HT1080 (cell line): ENCODE data around the gene SDK1. TPM values are rescaled to one million over a fixed set of nuclear protein-coding genes. Genes with fewer than 3 reads are reported as not detected.
"Not testable (repeated sequence)": the region's sequence is repeated elsewhere in the genome, so short reads cannot be mapped to it uniquely, and the experiment has no call there.

Experiments
- DNase-seq: peaks from one replicate; pipeline ENCODE4 v3.0.0-alpha.2; 2015; ENCODE audit warnings: low read depth
- total RNA-seq: library from RNA; depleted of rRNA; stranded (reverse); fragments of >200 nt; shearing (Covaris generic); gene quantifications from 2 replicates; pipeline ENCODE4 v1.2.3, GENCODE V29; 2014

SDK1 gene
- total RNA-seq, 1 experiment from 2014 or later, result 1.2 TPM

- not testable (repeated sequence) for DNase-seq
These were observed 793.1 kb downstream of the SDK1 start for GRCh38 chr7:4094158-4094557.

GRCh38 chr7:4097001-4097609, 796.1 kb downstream of the SDK1 start:
- no peak for DNase-seq

DNA sequence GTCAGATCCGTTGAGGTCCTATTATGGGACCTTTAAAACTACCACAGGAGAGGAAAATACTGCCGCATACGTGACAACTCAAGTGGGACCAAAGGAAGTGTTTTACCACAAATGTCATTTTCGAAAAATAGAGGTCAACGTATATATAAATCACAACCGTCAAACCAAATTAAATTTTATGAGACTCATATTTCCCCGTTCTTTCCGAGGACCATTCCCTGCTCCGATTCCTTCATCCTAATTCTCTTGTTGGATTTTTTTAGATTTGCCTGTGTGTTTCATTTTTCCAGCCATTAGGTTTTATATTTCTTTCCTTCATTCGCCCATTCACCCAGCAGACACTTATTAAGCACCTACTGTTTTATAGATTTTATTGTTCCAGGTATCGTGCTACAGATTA, 797.1 kb downstream of the SDK1 start:
- no peak for DNase-seq

- DNase-seq, result no peak
These were observed 798.6 kb downstream of the SDK1 start for GRCh38 chr7:4099651-4100050.

GRCh38 chr7:4100148-4100547, 799.1 kb downstream of the SDK1 start:
- DNase-seq, result no peak

- no peak for DNase-seq
These were observed 799.6 kb downstream of the SDK1 start for GRCh38 chr7:4100691-4101090.

- DNase-seq, result peak; percentile 18
These were observed 801.3 kb downstream of the SDK1 start for GRCh38 chr7:4102231-4102841.

DNA sequence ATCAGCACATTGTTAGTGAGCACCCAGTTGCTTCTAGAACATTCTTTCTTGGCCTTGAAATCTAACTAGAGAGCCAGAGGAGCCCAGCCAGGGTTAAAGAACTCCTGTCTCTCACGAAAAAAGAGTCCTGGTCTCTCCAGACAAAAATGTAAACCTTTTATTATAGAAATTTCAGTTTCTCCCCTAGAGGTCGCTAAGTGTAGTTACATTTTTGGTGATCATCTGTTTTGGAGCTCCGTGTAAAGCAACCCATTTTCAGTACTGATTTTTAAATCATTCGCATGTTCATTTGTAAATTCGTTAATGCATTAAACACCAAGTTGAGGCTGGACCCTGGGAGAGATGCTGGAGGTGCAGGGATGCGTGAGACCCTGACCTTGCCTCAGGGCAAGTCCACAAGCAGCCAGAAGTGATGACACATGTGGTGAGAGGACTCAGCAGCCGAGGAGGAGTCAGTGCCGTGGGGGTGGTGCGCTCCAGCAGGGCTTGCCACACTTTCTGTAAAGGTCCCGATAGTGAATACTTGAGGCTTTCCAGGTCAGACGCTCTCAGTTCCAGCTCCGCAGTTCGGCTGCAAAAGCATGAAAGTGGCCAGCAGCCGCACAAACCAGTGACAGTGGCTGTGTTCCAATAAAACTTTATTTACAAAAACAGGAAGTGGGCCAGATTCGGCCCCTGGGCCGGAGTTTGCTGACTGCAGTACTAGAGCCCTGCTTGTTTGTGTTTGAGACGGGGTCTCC, 802.5 kb downstream of the SDK1 start:
- DNase-seq, result peak; percentile 81

DNA sequence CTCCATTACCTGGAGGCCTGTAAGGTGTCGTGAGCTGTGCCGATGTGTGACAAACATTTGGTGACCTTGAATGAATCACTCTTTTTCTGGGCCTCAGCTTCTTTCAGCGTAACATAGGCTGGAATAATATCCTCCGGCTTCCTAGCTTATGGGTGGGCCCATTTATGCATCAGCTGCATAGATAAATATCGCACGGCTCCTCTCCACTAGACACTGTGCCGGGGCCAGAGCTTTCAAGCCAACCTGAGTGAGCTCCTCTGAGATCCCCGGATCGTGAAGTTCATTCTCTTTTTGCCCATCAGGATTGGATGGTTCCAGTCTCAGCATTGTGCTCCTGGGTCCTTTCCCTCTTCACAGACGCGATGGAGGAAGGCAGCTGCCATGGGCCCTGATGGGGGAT, 806.8 kb downstream of the SDK1 start:
- no peak for DNase-seq

GRCh38 chr7:4108951-4109350, 807.9 kb downstream of the SDK1 start:
- no peak for DNase-seq

DNA sequence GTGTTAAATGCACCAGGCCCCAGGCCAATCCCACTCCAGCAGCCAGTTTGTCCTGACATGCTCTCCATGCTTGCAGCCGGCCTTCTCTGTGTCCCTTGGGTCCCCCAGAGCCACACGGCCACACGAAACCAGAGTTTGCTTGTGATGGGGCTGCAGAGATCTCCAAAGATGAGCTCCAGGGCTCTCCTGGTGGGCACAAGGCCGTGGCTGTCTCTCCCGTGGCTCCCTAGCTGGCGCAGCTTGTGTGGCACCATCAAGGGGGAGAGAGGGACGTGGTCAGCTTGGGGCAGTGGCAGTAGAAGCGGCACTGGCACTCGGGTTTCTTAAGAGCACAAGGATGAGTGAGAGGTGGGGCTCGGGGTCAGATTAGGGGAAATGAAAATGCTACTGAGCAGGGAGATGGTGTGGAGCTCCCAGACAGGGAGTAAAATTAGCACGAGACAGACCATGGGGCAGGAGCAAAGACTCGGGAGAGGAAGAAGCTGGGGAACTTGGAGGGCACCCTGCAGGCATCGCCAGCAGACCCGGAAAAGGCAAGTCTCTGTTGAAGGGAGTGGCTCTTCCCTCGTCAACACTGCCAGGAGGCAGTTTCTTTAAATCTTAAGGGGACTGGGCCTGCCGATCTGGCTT, 808.5 kb downstream of the SDK1 start:
- no peak for DNase-seq

DNA sequence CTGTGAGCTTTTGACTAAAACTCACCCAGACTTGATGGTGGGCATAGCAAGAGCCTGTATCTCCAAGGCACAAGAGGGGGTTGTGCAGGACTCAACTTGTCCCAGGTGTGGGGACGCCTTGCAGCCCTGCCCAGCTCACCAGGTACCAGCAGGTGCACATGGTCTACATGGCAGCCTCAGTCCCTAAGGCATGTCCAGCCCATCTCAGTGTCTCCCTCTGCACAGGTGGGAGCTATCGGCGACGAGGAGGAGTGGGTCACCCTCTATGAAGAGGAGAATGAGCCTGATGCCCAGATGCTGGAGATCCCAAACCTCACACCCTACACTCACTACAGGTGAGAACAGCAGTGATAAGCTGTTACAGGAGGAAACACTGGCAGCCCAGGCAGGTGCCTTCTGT, 809.4 kb downstream of the SDK1 start:
- no peak for DNase-seq

- no peak for DNase-seq
These were observed 810.1 kb downstream of the SDK1 start for GRCh38 chr7:4111166-4111565.

- no peak for DNase-seq
These were observed 812.2 kb downstream of the SDK1 start for GRCh38 chr7:4113271-4113670.

DNA sequence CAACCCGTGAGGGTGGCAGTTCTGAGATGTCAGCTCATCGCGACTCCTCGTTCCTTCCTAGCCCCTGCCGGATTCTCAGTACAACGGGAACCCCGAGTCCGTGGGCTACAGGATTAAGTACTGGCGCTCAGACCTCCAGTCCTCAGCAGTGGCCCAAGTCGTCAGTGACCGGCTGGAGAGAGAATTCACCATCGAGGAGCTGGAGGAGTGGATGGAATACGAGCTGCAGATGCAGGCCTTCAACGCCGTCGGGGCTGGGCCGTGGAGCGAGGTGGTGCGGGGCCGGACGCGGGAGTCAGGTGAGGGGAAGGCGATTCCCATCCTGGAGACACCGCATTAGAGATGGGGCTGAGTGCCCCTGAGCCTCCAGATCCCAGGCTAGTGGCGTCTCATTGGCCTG, 812.9 kb downstream of the SDK1 start:
- DNase-seq, result no peak

- no peak for DNase-seq
These were observed 814.4 kb downstream of the SDK1 start for GRCh38 chr7:4115442-4115841.

DNA sequence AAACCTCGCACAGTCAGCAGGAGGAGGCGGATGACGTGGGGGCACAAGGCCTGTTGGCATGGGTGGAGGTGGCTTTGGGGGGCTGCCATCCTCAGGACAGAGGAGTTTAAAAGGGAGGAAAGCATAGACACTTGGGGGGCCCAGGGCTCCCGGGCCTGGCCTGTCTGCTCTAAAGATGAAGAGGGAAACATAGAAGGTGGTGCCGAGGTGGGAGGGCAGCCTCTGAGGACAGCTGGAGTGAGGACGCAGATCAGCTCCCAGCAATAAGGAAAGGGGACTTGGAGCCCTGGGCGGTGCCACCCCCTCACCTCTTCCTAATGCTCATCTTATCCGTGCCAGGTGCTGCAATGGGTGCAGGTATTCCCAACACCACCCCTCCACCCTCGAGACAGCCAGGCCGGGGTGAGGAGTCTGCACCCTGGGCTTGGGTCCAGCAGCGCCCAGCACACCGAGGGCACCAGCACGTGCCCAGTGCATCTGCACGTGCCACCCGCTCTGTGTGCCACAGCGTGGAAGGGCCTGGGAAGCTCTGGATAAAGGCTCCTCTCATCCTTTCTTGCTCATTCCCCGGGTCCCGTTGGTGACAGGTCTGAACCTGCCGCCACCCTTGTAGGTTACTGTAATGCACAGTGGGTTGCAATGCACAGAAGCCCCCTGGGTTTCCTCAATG, 815.0 kb downstream of the SDK1 start:
- DNase-seq, result no peak

GRCh38 chr7:4119848-4120247, 818.8 kb downstream of the SDK1 start:
- DNase-seq, result no peak

DNA sequence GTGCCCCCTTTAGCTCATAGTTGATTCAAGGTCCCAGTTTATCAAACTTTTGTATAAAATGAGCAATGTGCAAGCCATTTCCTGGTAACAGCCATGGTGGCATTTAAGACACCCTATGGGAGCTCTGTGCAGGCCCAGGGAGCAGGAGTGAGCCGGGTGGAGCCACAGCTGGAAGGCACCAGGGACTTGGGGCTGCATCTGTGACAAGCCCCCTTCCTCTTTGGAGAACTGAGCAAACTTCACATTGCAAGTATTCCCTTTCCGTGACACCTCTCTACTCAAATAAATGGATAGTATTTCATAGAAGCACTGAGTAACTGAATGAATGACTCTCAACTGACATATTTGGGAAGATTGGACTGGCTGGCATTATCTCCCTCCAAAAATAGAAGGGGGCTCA, 822.3 kb downstream of the SDK1 start:
- DNase-seq, result no peak

DNA sequence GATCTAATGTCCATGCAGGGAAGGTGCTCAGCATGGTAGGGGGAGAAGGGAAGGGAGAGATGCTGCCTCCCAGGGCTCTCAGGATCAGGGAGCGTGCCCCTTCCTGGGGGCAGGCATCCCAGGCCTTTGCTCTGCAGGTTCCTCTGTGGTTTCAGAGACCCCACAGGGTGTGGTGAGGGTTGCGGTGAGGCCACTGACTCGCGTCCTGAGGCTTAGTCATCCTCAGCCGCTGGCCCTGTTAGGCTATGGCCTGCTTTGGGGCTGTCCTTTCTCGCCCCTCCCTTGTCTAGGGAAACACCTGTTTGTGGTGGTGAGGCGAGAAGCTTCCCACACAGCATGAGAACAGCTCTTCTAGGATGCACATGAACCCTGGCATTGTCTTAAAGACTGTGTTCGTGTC, 822.8 kb downstream of the SDK1 start:
- DNase-seq, result peak; percentile 81

- no peak for DNase-seq
These were observed 823.8 kb downstream of the SDK1 start for GRCh38 chr7:4124556-4125477.
